NCI-H146 treated with DMSO at 0.1 percent for 48 hours (cell line): Measurements from ENCODE around the gene PEBP1.

ENCODE experiments used
- DNase-seq: peaks from one replicate; lab custom pipeline; 2025; ENCODE audit not compliant: unreplicated experiment; lab: John Stamatoyannopoulos, UW

PEBP1 gene

GRCh38 chr12:118190266-118190665 lies 54.3 kb downstream of the PEBP1 start:
- DNase-seq, result peak; percentile 32

DNA sequence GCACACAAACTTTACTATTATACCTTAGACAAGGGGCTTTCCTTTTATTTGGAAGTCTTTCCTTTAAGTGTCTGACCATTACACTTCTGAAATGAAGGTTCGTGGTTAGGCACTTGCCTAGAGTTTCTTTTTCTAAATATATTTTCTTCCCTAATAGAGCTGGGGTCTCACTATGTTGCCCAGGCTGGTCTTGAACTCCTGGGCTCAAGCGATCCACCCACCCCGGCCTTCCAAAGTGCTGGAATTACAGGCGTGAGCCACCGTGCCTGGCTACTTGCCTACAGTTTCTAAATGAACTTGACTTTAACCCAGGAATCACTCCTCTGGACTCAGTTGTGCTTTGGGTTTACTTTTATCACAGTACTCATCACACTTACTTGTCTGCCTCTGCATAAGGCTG lies 57.6 kb downstream of the PEBP1 start:
- DNase-seq, result no peak

GRCh38 chr12:118193958-118194357 lies 58.0 kb downstream of the PEBP1 start:
- no peak for DNase-seq
